GM19193 (cell line): ENCODE data around the gene RFPL2.

Experiments used
- POLR2A ChIP-seq: IDR thresholded peaks from 4 replicates; pipeline ENCODE4 v1.6.1; 2011; ENCODE audit not compliant: insufficient read depth, insufficient read length; ENCODE audit errors: extremely low read depth

Gene RFPL2

GRCh38 chr22:32183625-32184024, 21.2 kb downstream of the RFPL2 start:
- no peak for TF ChIP-seq POLR2A

- TF ChIP-seq POLR2A: no peak
Observed at GRCh38 chr22:32181043-32181442, 23.8 kb downstream of the RFPL2 start.

GRCh38 chr22:32177221-32177765, 27.6 kb downstream of the RFPL2 start:
- TF ChIP-seq POLR2A: no peak

GRCh38 chr22:32175683-32176644, 28.9 kb downstream of the RFPL2 start:
- no peak for TF ChIP-seq POLR2A

- TF ChIP-seq POLR2A: no peak
Observed at GRCh38 chr22:32175115-32175514, 29.8 kb downstream of the RFPL2 start.

GRCh38 chr22:32165681-32166080, 39.2 kb downstream of the RFPL2 start:
- TF ChIP-seq POLR2A: no peak

- TF ChIP-seq POLR2A: no peak
Observed at GRCh38 chr22:32164075-32164860, 40.6 kb downstream of the RFPL2 start.

- no peak for TF ChIP-seq POLR2A
Observed at GRCh38 chr22:32158712-32159533, 46.0 kb downstream of the RFPL2 start, which contains the start of gene C22orf42. Gene C22orf42 (minus strand): TSS chr22:32159303. CDS start chr22:32159215, 88 bp downstream.

GRCh38 chr22:32144496-32145274, 60.2 kb downstream of the RFPL2 start:
- TF ChIP-seq POLR2A: no peak

GRCh38 chr22:32142600-32142999, 62.3 kb downstream of the RFPL2 start:
- TF ChIP-seq POLR2A: no peak
